SIG-M5 treated with dmso at 0.1 percent for 504 hours (cell line): ENCODE measurements around the gene ROR2.

Source experiments
- DNase-seq: peaks from one replicate; lab custom pipeline; 2025; ENCODE audit not compliant: unreplicated experiment; lab: John Stamatoyannopoulos, UW

Gene ROR2

GRCh38 chr9:91693226-91693625, 256.8 kb downstream of the ROR2 start:
- DNase-seq: no peak

- no peak for DNase-seq
Measured at GRCh38 chr9:91690540-91691249, 259.3 kb downstream of the ROR2 start.

- no peak for DNase-seq
Measured at GRCh38 chr9:91689006-91689405, 261.0 kb downstream of the ROR2 start.

- DNase-seq: no peak
Measured at GRCh38 chr9:91683269-91683668, 266.8 kb downstream of the ROR2 start.

GRCh38 chr9:91682806-91683205, 267.2 kb downstream of the ROR2 start:
- DNase-seq: no peak

GRCh38 chr9:91681461-91682305, 268.3 kb downstream of the ROR2 start:
- peak; percentile 52 for DNase-seq

GRCh38 chr9:91680998-91681397, 269.0 kb downstream of the ROR2 start:
- DNase-seq: no peak

GRCh38 chr9:91680106-91680505, 269.9 kb downstream of the ROR2 start:
- no peak for DNase-seq

GRCh38 chr9:91678807-91679580, 271.0 kb downstream of the ROR2 start:
- DNase-seq: no peak

GRCh38 chr9:91677822-91678436, 272.1 kb downstream of the ROR2 start:
- DNase-seq: no peak

GRCh38 chr9:91677331-91677730, 272.7 kb downstream of the ROR2 start:
- DNase-seq: no peak

GRCh38 chr9:91676046-91676445, 274.0 kb downstream of the ROR2 start:
- peak; percentile 47 for DNase-seq

GRCh38 chr9:91664663-91665062, 285.4 kb downstream of the ROR2 start:
- DNase-seq: no peak

- DNase-seq: no peak
Measured at GRCh38 chr9:91663858-91664257, 286.2 kb downstream of the ROR2 start.

GRCh38 chr9:91661451-91661850, 288.6 kb downstream of the ROR2 start:
- no peak for DNase-seq

GRCh38 chr9:91660521-91660920, 289.5 kb downstream of the ROR2 start:
- DNase-seq: no peak

GRCh38 chr9:91659529-91660495, 290.2 kb downstream of the ROR2 start:
- peak; percentile 16 for DNase-seq

- no peak for DNase-seq
Measured at GRCh38 chr9:91658513-91659105, 291.4 kb downstream of the ROR2 start.

- DNase-seq: no peak
Measured at GRCh38 chr9:91657501-91657900, 292.5 kb downstream of the ROR2 start.

- no peak for DNase-seq
Measured at GRCh38 chr9:91655658-91656057, 294.4 kb downstream of the ROR2 start.
